ENCODE results near the gene AGAP1. TPM values are rescaled to one million over a fixed set of nuclear protein-coding genes. Genes with fewer than 3 reads are reported as not detected.

AGAP1 gene
- total RNA-seq, 1 donor from 2014 or later: 13.5 TPM

GRCh38 chr2:235550378-235550760 is 56.5 kb downstream of the AGAP1 start:
- DNase-seq (ENCODE audit: low spot score): no peak

- no peak for DNase-seq (ENCODE audit: low spot score)
These were observed 57.1 kb downstream of the AGAP1 start for GRCh38 chr2:235550946-235551345.

- DNase-seq (ENCODE audit: low spot score): peak; percentile 25
These were observed 58.1 kb downstream of the AGAP1 start for GRCh38 chr2:235551965-235552364.

- no peak for DNase-seq (ENCODE audit: low spot score)
These were observed 58.8 kb downstream of the AGAP1 start for GRCh38 chr2:235552671-235553070.

GRCh38 chr2:235553291-235553690 is 59.4 kb downstream of the AGAP1 start:
- no peak for DNase-seq (ENCODE audit: low spot score)

GRCh38 chr2:235553696-235554100 is 59.9 kb downstream of the AGAP1 start:
- no peak for DNase-seq (ENCODE audit: low spot score)

GRCh38 chr2:235554385-235554784 is 60.5 kb downstream of the AGAP1 start:
- DNase-seq (ENCODE audit: low spot score): no peak

GRCh38 chr2:235554936-235555335 is 61.1 kb downstream of the AGAP1 start:
- no peak for DNase-seq (ENCODE audit: low spot score)

- DNase-seq (ENCODE audit: low spot score): no peak
These were observed 61.5 kb downstream of the AGAP1 start for GRCh38 chr2:235555371-235555770.

- no peak for DNase-seq (ENCODE audit: low spot score)
These were observed 62.2 kb downstream of the AGAP1 start for GRCh38 chr2:235556086-235556485.

- no peak for DNase-seq (ENCODE audit: low spot score)
These were observed 63.1 kb downstream of the AGAP1 start for GRCh38 chr2:235556901-235557300.

- no peak for DNase-seq (ENCODE audit: low spot score)
These were observed 64.1 kb downstream of the AGAP1 start for GRCh38 chr2:235557903-235558302.

- DNase-seq (ENCODE audit: low spot score): no peak
These were observed 64.7 kb downstream of the AGAP1 start for GRCh38 chr2:235558572-235558971.

- DNase-seq (ENCODE audit: low spot score): no peak
These were observed 66.5 kb downstream of the AGAP1 start for GRCh38 chr2:235560345-235560744.

- peak; percentile 57 for DNase-seq (ENCODE audit: low spot score)
These were observed 67.6 kb downstream of the AGAP1 start for GRCh38 chr2:235561450-235561849.

- DNase-seq (ENCODE audit: low spot score): no peak
These were observed 68.4 kb downstream of the AGAP1 start for GRCh38 chr2:235562065-235562747.

- no peak for DNase-seq (ENCODE audit: low spot score)
These were observed 69.4 kb downstream of the AGAP1 start for GRCh38 chr2:235563056-235563910.

- DNase-seq (ENCODE audit: low spot score): no peak
These were observed 70.2 kb downstream of the AGAP1 start for GRCh38 chr2:235564066-235564465.

- no peak for DNase-seq (ENCODE audit: low spot score)
These were observed 71.2 kb downstream of the AGAP1 start for GRCh38 chr2:235564884-235565530.

GRCh38 chr2:235566415-235566814 is 72.6 kb downstream of the AGAP1 start:
- DNase-seq (ENCODE audit: low spot score): no peak

GRCh38 chr2:235566931-235567495 is 73.2 kb downstream of the AGAP1 start:
- no peak for DNase-seq (ENCODE audit: low spot score)

- DNase-seq (ENCODE audit: low spot score): no peak
These were observed 74.0 kb downstream of the AGAP1 start for GRCh38 chr2:235567842-235568241.

Data from umbilical cord (tissue), 2 donors.